Activated naive CD4-positive, alpha-beta T cell treated with anti-CD3 and anti-CD28 coated beads for 36 hours (primary cell): Measurements from ENCODE around the gene NBPF9. TPM values are rescaled to one million over a fixed set of nuclear protein-coding genes. Genes with fewer than 3 reads are reported as not detected.
"Not testable (repeated sequence)": the region's sequence is repeated elsewhere in the genome, so short reads cannot be mapped to it uniquely, and the experiment has no call there.

Experiments
- CTCF ChIA-PET: fragments of 350-600 bp; sonication (Branson Sonifier 250); formaldehyde crosslinking; loops from one replicate; lab custom pipeline; 2021; ENCODE audit warnings: antibody characterized with exemption; lab: Charles Lee
- DNase-seq: peaks from one replicate; pipeline ENCODE4 v3.0.0-alpha.2; 2020
- H3K27ac Mint-ChIP-seq: one replicate; pipeline ENCODE4 v1.8.0; 2021; ENCODE audit warnings: mild to moderate bottlenecking, mixed read lengths
- H3K27me3 Mint-ChIP-seq: one replicate; pipeline ENCODE4 v1.8.0; 2021; ENCODE audit warnings: low read depth, mixed read lengths
- H3K36me3 Mint-ChIP-seq: one replicate; pipeline ENCODE4 v1.8.0; 2021; ENCODE audit warnings: low read depth, mixed read lengths
- H3K4me1 Mint-ChIP-seq: one replicate; pipeline ENCODE4 v1.8.0; 2021; ENCODE audit warnings: low read depth, mixed read lengths
- H3K4me3 Mint-ChIP-seq: one replicate; pipeline ENCODE4 v1.8.0; 2021; ENCODE audit warnings: mild to moderate bottlenecking, moderate library complexity, mixed read lengths
- H3K9me3 Mint-ChIP-seq: one replicate; pipeline ENCODE4 v1.8.0; 2021; ENCODE audit warnings: mixed read lengths
- intact Hi-C: fragments of 100-400 bp; cut with micrococcal nuclease; formaldehyde crosslinking; loops from one replicate; pipeline ENCODE4 v1.15.1; 2023
- total RNA-seq, 2 experiments: library from RNA; stranded (reverse); gene quantifications; one replicate each; pipeline ENCODE4 v1.2.3, GENCODE V29; 2021

NBPF9 gene
- total RNA-seq, 2 experiments from 2014 or later = 25.2 to 26.9 TPM

DNA sequence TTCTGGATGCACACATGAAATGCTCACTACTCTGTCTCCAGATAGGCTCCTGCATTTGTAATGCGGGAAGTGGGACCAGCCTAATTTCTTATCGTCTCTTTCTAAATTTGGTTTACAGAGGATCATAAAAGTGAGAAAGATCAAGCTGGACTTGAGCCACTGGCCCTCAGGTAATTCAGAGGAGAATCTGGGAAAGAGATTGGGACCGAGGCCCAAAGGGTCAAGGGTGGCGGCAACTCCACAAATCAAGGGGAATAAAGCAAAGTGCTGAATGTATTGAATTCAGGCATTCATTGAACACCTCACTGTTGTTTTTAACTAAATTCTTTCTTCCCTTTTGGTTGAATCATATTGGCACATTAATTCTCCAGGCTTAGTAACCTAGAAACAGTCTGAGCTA is 95.0 kb downstream of the NBPF9 start:
- H3K27me3 Mint-ChIP-seq, intact Hi-C loops, CTCF ChIA-PET, H3K4me1 Mint-ChIP-seq, DNase-seq, H3K27ac Mint-ChIP-seq, H3K9me3 Mint-ChIP-seq, H3K36me3 Mint-ChIP-seq, H3K4me3 Mint-ChIP-seq: not testable (repeated sequence)
